Myocyte (in vitro differentiated cells): ENCODE results near the gene COQ3. TPM values are rescaled to one million over a fixed set of nuclear protein-coding genes. Genes with fewer than 3 reads are reported as not detected.

Experiments used
- DNase-seq: peaks from one replicate; pipeline ENCODE4 v3.0.0-alpha.2; 2012; ENCODE audit warnings: low read depth
- polyA plus RNA-seq: library from polyadenylated mRNA; unstranded; fragments of >200 nt; gene quantifications from one replicate; pipeline ENCODE4 v1.2.1, GENCODE V29; 2012; ENCODE audit warnings: missing spikeins
- total RNA-seq: library from RNA; depleted of rRNA; stranded (reverse); fragments of >200 nt; gene quantifications from 2 replicates; pipeline ENCODE4 v1.2.3, GENCODE V29; 2014

Gene COQ3
- total RNA-seq, result 4.1 and 5.7 TPM in 2 replicates
- 3.4 TPM for polyA plus RNA-seq

- peak; percentile 84 for DNase-seq
Observed at GRCh38 chr6:99393698-99394531, at the start of gene COQ3. Gene COQ3, minus strand, starts transcription at chr6:99394195. Its CDS starts 16 bp downstream, at chr6:99394179.

- peak; percentile 35 for DNase-seq
Observed at GRCh38 chr6:99434702-99435530, 40.9 kb upstream of the COQ3 start.

GRCh38 chr6:99432877-99433276 is 38.9 kb upstream of the COQ3 start:
- DNase-seq, result no peak

GRCh38 chr6:99431901-99432300 is 37.9 kb upstream of the COQ3 start:
- DNase-seq, result no peak

- DNase-seq, result no peak
Observed at GRCh38 chr6:99427988-99428387, 34.0 kb upstream of the COQ3 start.

- peak; percentile 9 for DNase-seq
Observed at GRCh38 chr6:99426451-99426757, 32.4 kb upstream of the COQ3 start.

- DNase-seq, result peak; percentile 96
Observed at GRCh38 chr6:99425647-99426450, 31.9 kb upstream of the COQ3 start.

GRCh38 chr6:99424761-99425646 is 31.0 kb upstream of the COQ3 start, which contains the start of gene PNISR:
Gene PNISR, minus strand, starts transcription at chr6:99425308. Its CDS starts 10,649 bp downstream, at chr6:99414659.
- peak; percentile 99 for DNase-seq

GRCh38 chr6:99424022-99424421 is 30.0 kb upstream of the COQ3 start:
- no peak for DNase-seq

- DNase-seq, result no peak
Observed at GRCh38 chr6:99422912-99423311, 28.9 kb upstream of the COQ3 start.

- DNase-seq, result no peak
Observed at GRCh38 chr6:99416892-99417767, 23.1 kb upstream of the COQ3 start.

GRCh38 chr6:99416226-99416625 is 22.2 kb upstream of the COQ3 start:
- no peak for DNase-seq

GRCh38 chr6:99415446-99415845 is 21.5 kb upstream of the COQ3 start:
- no peak for DNase-seq

- DNase-seq, result no peak
Observed at GRCh38 chr6:99412065-99412464, 18.1 kb upstream of the COQ3 start.

- DNase-seq, result no peak
Observed at GRCh38 chr6:99409672-99410071, 15.7 kb upstream of the COQ3 start.

- DNase-seq, result no peak
Observed at GRCh38 chr6:99407076-99407475, 13.1 kb upstream of the COQ3 start.

GRCh38 chr6:99402448-99402847 is 8.5 kb upstream of the COQ3 start:
- DNase-seq, result no peak

- no peak for DNase-seq
Observed at GRCh38 chr6:99397287-99397686, 3.3 kb upstream of the COQ3 start.

- no peak for DNase-seq
Observed at GRCh38 chr6:99393366-99393697, 663 bp downstream of the COQ3 start.

GRCh38 chr6:99390896-99391295 is 3.1 kb downstream of the COQ3 start:
- no peak for DNase-seq
